ENCODE measurements around the gene NFIB. TPM values are rescaled to one million over a fixed set of nuclear protein-coding genes. Genes with fewer than 3 reads are reported as not detected.

Gene NFIB
- total RNA-seq, 1 donor from 2014 or later, result 66.3 TPM

DNA sequence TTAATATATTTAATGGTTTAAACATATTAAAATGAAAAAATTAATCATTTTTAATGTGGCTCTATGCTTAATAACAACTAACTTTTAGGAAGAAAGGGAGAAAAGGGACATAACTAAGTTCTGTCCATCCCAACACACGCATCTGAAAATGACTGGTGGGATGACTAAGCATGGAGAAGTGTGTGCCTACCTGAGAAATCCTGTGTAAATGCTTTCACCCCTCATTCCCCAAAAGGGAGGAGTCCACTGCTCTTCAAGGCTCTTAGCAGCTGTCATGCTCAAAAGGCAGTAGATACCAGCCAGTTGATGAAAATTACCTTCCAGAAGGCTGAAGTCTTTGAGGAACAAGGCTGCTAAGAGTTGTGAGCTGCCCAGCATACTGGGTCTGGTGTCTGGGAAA is 130.9 kb downstream of the NFIB start:
- TF ChIP-seq, protein P1, sequence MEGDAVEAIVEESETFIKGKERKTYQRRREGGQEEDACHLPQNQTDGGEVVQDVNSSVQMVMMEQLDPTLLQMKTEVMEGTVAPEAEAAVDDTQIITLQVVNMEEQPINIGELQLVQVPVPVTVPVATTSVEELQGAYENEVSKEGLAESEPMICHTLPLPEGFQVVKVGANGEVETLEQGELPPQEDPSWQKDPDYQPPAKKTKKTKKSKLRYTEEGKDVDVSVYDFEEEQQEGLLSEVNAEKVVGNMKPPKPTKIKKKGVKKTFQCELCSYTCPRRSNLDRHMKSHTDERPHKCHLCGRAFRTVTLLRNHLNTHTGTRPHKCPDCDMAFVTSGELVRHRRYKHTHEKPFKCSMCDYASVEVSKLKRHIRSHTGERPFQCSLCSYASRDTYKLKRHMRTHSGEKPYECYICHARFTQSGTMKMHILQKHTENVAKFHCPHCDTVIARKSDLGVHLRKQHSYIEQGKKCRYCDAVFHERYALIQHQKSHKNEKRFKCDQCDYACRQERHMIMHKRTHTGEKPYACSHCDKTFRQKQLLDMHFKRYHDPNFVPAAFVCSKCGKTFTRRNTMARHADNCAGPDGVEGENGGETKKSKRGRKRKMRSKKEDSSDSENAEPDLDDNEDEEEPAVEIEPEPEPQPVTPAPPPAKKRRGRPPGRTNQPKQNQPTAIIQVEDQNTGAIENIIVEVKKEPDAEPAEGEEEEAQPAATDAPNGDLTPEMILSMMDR (IDR thresholded peaks at IDR 0.05), result no peak
- Mint-ChIP-seq H3K9me3 (ENCODE audit: low read depth) (no peaks in the 10 kb centered on the region), H3K36me3 (ENCODE audit: low read depth) (peaks cover 2% of the 10 kb centered on the region), H3K27ac (ENCODE audit: unreplicated experiment) (no peak overlapping the region), H3K27me3 (ENCODE audit: low read depth) (no peaks in the 10 kb centered on the region), H3K4me1 (ENCODE audit: low read depth) (peaks cover 19% of the 10 kb centered on the region), H3K4me3 (ENCODE audit: unreplicated experiment) (no peak overlapping the region)
- no peak for DNase-seq (ENCODE audit: low spot score)

DNA sequence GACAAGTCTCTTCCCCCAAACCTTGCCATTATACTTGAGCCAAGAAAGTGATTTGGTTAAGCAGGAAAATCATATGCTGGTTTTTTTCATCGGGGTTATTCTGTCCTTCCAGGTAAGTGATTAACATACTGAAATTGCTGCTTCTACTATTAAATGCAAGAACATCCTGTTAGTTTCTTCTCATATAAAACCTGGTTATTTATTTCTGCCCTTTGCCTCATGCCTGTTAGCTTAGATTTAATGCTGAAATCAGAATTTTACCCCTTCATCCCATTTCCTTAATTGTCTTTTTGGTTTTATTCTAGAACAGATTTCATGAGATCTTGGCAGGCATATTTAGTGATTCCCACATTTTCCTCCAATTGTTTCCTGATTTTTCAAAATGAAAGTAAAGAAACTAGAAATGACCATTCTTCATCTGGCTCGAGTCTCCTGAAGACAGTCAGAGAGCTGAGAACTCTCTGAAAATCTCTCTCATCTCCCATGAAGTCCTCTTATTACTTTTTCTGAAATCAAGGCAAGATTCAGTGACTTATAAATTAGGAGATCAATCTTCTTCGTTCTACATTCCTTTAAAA is 132.9 kb downstream of the NFIB start:
- H3K27me3 Mint-ChIP-seq (ENCODE audit: low read depth), result no peaks in the 10 kb centered on the region
- H3K27ac Mint-ChIP-seq (ENCODE audit: unreplicated experiment), result peak overlapping the region; percentile 10
- H3K4me3 Mint-ChIP-seq (ENCODE audit: unreplicated experiment), result no peak overlapping the region

DNA sequence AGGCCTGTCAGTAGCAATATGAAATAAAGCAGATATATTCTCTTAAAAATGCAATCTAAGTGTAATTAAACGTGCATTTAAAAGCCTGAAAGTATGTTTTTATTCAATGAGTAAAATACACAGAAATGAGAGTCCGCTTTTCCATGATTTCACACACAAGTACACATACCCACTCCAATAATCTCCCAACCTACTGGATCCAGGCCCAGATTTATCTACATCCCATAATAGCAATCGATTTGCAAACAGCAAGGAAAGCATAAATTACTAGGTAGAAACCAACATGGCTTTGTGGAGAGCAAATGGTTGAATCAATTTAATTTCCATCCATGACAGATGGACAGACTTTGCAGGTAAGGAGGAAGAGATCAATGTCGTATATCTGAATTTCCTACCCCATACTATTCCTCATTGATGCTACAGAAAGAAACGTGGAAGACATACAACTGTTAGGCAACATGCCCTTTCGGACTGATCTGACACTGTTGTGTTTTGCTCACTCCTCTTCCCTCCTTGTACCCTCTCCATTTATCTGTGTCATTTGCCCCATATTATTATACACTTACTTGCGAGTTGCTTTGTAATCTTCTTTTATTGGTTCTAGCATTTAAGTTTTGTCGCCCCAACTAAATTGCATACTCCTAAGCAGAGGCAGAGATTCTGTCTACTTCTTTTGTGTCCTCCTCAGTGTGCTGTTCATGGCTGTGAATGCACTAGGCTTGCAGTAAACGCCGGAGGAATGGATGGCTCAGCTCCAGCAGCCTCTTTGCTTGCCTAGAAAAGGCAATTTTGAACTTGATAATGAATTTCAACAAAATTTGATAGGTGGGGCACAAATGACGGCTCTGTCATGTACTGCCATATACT is 133.6 kb downstream of the NFIB start:
- Mint-ChIP-seq H3K27ac (ENCODE audit: unreplicated experiment) (no peak overlapping the region), H3K4me1 (ENCODE audit: low read depth) (peaks cover 19% of the 10 kb centered on the region), H3K4me3 (ENCODE audit: unreplicated experiment) (no peak overlapping the region), H3K27me3 (ENCODE audit: low read depth) (no peaks in the 10 kb centered on the region), H3K36me3 (ENCODE audit: low read depth) (peaks cover 5% of the 10 kb centered on the region), H3K9me3 (ENCODE audit: low read depth) (no peaks in the 10 kb centered on the region)
- DNase-seq (ENCODE audit: low spot score), result no peak
- TF ChIP-seq, protein P1 (IDR thresholded peaks at IDR 0.05), result no peak

More for the DNA sequence above, 132.9 kb downstream of the NFIB start:
- Mint-ChIP-seq H3K9me3 (ENCODE audit: low read depth) (no peaks in the 10 kb centered on the region), H3K4me1 (ENCODE audit: low read depth) (peaks cover 19% of the 10 kb centered on the region), H3K36me3 (ENCODE audit: low read depth) (peaks cover 2% of the 10 kb centered on the region)
- TF ChIP-seq, protein P1 (IDR thresholded peaks at IDR 0.05), result no peak
- DNase-seq (ENCODE audit: low spot score), result no peak

DNA sequence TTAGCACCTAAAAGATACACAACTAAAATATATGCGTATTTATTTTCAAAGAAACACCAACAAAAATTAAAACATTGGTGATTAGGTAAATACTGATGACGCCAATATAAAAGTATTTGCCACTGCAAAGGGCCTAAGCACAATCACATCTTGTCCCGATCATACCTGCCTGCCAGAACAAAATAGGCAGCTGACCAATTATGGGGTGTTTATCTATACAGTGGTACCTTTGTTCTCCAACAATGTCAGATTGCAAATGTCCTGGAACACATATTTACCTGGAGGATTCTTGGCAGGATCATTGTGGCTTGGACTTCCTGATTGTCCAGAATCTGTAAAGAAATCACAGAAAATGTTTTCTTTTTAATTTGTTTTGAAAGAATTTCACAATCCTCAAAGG is 134.5 kb downstream of the NFIB start:
- Mint-ChIP-seq H3K27me3 (ENCODE audit: low read depth) (no peaks in the 10 kb centered on the region), H3K9me3 (ENCODE audit: low read depth) (no peaks in the 10 kb centered on the region), H3K4me3 (ENCODE audit: unreplicated experiment) (no peak overlapping the region), H3K36me3 (ENCODE audit: low read depth) (peaks cover 5% of the 10 kb centered on the region), H3K27ac (ENCODE audit: unreplicated experiment) (no peak overlapping the region), H3K4me1 (ENCODE audit: low read depth) (peaks cover 19% of the 10 kb centered on the region)
- DNase-seq (ENCODE audit: low spot score), result no peak
- TF ChIP-seq, protein P1 (IDR thresholded peaks at IDR 0.05), result no peak

DNA sequence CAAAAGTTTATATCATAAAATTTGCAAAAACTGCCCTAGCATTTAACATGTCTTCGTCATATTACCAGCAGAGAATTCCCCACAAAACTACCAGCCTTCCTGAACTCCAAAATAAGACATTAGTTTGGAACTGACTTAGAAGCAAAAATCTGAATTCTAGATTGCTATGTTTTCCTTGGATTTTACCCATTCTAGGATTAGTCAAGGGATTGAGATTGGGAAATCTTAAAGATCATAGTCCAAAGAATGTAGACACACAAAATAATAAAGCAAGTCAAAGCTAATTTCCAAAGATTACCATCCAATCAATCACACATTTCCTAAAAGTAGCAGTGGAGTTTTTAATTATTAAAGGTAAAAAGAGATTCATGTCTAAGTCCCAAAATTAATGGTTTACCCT is 138.2 kb downstream of the NFIB start:
- DNase-seq (ENCODE audit: low spot score), result no peak
- Mint-ChIP-seq H3K36me3 (ENCODE audit: low read depth) (peaks cover 8% of the 10 kb centered on the region), H3K4me1 (ENCODE audit: low read depth) (peaks cover 11% of the 10 kb centered on the region), H3K4me3 (ENCODE audit: unreplicated experiment) (no peak overlapping the region), H3K27ac (ENCODE audit: unreplicated experiment) (no peak overlapping the region), H3K27me3 (ENCODE audit: low read depth) (no peaks in the 10 kb centered on the region), H3K9me3 (ENCODE audit: low read depth) (no peaks in the 10 kb centered on the region)
- TF ChIP-seq, protein P1 (IDR thresholded peaks at IDR 0.05), result no peak
